AML-193 (cell line): Measurements from ENCODE around the gene MED27.

ENCODE experiments used
- DNase-seq, 2 experiments: peaks; one replicate each; lab custom pipeline; 2025; lab: John Stamatoyannopoulos, UW

Gene MED27

DNA sequence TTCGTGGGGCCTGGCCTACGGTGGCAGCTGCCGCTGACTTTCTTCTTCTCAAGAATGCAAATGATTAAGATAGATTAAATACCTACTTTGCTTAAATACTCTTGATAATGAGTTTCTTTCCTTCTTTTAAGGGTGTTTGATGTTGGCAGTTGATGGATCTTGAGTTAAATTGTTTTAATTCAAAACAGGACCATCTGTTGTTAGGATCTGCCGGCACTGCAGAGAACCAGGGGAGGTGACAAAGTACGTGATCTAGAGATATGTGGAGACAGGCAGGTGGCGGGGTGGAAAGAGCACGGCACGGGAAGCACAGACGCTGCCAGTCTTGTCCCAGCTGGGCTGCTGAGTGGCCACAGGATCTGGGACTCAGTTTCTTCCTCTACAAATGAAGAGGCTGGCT is 37.9 kb downstream of the MED27 start:
- DNase-seq, result no peak

DNA sequence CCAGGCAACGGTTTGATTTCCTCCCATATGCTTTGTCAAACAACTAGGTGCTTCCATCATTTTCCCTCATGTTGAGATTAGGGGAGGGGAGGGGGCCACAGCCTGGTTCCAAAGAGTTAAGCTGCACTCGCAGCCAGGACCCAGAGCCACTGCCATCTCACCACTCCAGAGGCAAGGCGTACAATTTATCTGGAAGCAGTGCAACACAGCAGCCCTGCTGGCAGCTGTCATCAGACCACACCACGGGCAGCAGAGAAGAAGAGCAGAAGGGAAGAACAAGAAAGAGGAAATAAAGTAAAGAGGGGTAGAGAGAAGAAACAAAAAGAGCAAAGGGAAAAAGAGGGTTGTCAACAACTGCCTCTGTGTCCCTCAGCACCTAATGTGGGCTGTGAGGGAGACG is 38.9 kb downstream of the MED27 start:
- no peak for DNase-seq

DNA sequence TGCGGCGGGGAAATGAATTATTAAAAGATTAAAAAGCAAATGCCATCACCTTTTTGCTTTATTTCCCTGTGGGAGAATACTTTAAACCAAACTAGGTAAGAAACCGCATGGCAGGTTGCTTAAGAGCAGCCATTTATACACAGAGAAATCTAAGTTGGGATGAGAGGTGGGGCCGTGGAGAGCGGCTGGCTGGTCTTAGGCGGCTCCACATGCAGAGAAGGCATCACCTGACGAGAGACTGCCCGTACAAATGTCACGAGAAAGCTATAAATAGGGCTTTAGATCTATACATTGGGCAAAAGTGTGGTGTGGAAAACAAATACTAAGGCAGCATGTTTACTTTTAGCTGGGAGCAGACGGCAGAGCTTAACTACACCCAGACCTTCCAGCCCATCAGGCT is 39.4 kb downstream of the MED27 start:
- DNase-seq, result no peak

DNA sequence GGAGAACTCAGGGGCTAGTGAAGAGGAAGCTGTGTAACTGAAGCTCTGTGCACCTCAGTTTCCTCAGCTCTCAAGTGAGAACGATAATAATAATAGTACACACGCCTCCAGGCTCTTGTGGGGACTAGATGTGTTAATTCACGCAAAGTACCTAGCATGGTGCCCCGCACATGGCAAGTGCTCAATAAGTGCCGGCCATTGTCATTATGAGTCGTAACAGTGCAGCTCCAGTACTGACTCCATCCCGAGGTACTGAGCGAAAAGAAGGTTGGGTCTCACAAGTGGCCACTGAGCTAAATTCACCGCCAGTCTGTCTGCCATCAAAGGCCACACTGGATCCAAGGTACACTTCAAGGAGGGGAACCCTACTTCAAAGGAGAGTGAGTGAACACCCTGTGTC is 40.4 kb downstream of the MED27 start:
- DNase-seq, result no peak

DNA sequence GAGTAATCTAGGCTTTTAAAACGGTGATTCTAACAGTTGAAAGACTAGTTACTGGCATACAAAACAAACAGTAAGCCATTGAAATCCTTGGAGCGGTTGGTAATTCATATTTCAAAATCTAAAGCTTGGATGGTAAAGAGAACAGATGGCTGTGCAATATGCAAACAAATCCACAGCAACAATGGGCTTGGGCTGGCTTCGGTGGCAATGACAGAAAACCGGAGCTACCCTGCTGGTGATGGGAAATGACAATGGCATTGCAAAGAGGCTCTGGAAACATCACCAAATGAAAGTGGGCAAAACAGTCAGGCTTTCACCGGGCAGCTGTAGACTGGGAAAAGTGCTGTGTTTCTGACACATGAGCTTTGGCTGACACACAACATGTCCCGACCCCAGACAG is 42.2 kb downstream of the MED27 start:
- DNase-seq, result no peak

DNA sequence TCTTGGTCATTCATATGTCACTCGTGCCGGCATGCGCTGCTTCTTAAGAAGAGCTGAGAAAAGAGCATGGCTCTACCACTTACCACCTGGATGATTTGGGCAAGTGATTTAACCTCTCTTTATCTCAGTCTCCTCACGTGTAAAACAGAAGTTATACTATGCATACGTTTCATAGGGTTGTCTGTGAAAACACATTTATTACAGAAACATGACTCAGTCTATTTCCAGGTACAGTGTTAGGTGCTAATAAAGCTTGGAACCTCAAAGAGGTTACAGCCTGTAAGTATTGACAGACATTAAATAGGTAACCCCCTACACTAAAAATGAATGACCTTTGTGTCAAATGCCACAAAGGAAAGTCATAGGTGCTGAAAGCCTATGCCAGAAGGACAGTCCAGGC is 43.1 kb downstream of the MED27 start:
- no peak for DNase-seq

DNA sequence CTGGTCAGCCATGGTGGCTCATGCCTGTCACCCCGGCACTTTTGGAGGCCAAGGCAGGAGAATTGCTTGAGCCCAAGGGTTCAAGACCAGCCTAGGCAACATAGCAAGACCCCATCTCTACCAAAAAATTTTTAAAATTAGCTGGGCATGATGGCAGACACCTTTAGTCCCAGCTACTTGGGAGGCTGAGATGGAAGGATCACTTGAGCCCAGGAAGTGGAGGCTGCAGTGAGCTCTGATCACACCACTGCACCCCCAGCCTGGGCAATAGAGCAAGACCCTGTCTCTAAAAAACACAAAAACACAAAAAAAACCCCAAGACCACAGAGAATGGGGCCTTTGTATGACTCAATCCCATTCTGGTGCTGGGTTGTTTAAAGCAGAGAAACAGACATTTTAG is 44.0 kb downstream of the MED27 start:
- no peak for DNase-seq

DNA sequence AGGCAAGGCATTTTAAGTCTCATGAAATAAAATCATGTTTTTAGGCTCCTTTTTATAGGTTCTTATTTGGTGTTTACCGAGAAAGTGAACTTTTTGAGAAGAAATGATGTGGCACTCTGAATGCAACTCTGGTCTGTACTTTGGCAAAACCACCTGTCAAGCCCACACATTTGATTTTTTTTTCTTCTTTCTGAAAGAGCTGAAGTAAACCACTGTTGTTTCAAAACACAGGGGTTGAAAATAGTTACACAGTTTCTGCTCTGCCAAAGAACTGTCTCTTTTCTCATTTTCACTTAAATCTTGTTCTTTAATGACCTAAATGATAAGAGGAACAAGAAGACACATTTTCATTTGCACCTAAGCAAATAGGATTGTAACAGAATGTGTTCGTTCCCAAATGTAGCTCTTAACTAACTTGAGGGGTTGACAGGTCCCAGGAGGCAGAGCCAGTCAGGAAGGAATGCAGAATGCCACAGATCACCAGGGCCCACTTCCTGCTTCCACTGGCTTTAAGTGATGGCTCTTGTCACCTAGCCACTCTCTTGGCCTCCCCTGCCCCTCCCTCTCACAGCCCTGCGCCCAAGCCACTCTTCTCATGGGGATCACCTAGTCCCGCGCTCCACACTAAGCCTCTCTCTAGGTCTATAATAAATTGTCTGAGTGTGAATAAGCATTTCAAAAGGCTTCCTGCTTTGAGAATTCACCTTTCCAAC is 47.3 kb downstream of the MED27 start:
- DNase-seq, result no peak

DNA sequence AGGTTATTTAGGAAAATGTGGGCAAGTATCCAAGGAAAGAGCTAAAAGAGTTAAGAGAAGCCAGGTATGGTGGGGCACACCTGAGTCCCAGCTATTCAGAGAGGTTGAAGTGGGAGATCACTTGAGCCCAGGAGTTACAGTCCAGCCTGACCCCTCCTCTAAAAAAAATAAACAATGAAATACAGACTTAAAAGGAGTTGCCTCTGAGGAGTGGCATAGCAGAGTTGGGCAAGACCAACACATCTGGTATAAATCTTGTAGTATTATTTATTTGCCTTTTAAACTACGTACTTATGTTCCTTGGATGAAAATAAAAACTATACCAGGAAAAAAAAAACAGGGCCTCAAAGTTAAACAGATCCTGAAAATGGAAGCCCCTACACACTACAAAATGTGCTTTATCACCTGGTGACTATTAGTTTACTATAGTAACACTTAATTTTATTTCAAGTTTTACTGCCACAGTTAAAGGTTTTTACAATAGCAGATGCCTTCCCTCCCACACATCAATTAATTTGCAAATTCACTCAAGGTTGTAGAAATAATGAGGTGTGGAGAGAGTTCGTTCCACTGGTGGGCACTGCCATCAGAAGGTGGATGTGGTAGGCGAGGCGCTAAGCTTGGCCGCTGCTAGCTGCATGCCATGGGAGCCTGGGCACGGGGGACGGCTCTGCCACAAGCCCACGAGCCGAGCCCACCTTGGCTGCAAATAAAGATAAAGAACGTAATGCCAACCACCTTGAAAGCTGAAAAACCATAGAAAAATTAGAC is 48.0 kb downstream of the MED27 start:
- DNase-seq, result no peak

DNA sequence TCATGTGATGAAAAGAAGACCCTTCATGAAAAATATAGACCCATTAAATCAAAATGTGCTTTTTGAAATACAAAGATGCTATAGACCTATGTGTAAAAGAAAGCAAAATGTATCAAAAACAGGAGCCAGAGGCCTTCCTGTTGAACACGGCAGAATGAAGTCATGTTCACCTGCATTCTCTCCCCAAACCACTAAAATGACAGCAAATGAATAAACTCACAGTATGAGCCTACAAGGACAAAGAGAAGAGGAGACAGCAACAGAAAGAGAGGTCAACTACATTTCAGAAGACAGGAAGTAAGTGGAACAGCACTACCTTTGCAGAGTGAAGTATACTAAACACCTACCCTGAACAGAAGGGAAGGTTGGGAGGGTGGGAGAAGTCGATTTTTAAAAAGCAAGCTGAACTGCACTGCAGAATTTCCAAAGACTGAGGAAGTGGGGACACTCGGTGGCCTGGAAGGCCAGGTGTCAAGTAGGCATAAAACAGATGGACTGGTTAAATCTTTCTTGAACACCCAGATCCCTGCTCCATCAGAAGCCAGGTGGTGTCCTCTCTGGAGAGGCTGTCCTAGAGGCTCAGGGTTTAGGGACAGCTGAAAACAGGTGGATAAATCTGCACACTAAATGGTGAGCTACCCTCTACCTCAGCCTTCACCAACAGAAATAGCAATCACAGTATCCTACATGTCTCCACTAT is 48.9 kb downstream of the MED27 start:
- DNase-seq, result no peak

DNA sequence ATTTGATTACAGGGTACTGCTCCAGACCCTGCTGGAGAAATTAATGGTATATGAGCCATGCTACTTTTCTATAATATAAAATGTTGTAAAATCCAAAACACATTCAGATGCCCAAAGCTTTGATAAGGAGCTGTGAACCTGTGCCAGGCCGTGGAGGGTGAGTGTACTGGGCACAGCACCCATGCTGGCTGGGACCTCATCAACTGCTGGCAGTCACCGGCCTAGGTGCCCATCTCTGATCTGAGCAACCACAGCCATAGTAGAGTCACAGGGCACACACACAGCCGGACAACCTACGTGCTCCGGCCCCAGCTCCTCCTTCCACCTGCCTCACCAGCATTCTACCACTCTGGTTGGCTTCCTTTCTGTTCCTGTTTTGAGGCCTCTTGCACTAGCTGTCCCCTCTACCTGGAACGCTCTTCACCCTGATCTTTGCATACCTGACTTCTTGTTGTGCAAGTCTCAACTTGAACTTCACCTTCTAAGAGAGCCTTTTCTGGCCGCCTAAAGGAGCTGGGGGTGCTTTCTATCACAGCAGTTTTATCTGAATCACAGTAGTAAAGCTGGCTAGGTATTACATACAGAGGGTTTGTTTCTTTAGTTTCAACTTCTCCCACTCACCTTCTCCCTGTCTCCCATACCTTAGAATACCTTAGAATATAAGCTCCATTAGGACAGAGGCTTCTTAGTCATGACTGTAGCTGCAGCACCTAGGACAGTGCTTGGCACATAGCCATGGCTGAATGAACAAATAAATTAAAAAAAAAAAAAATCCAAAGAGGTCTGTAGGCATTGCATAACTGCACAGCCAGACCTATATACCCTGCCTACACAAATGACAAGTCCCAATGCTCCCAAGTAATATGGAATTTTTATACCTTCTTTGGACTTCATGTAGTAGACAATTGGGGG is 51.7 kb downstream of the MED27 start:
- DNase-seq, result no peak

DNA sequence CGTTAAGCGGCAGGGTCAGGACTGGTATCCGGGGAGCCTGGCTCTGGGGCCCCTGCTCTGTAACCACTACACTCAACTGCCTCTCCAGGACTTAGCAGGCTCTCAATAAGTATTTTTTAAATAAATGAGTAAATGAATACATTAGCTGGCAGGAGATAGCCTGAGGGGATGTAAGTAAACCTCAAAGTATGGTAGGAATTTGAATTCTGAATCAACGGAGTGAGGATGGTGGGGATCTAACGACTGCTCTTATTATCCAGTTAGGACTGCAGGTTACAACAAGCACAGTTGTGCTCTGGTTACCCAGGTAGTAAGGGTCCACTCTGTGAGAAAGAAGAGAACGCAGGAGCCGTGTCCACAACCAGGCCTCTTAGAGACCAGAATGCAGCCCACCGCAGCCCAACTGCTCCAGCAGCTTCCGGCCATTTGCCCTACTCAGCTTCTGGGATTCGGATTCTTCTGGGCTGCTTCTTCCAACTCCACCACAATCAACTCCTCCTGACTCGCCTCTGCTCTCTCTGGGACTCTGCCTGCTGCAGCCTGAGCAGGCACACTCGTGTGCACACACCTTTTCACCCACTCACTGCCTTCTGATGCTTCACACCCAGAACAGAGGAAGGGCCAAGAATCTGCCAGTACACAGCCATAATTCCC is 52.6 kb downstream of the MED27 start:
- DNase-seq, result no peak

DNA sequence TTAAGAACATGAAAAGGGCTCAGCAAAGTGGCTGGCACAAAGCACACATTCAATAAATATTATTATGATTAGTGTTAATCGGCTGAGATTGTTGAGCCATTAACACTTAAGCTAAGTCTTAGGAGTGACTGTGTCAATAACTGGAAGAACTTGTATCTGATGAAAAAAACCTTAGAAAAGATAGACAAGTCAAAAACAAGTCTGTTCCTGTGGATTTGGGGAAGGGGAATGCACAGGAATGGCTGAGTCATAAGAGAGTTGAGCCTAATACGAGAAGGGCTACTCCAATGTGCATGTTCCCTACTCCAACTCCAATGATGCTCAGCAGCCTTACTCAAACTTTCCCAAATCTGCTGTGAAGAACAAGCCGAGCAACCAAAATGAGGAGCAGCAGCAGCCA is 53.9 kb downstream of the MED27 start:
- no peak for DNase-seq

DNA sequence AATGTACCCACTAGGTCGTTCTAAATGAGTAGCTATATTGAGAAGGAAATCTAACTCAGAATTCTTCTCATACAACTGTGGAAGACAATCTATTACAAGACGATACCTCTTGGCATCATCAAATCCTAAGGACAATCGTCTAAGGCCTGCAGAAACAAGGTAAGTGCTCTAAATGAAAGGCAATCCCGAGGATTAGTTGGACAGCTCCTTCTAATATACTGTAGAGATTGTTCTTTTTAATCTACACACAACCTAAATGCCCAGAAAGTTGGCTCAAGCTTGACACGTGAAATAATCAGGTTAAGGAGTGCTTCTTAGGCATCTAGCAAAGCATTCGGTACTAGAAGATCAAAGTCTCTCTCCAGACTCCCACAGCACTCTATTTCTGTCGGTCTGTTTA is 55.1 kb downstream of the MED27 start:
- no peak for DNase-seq

DNA sequence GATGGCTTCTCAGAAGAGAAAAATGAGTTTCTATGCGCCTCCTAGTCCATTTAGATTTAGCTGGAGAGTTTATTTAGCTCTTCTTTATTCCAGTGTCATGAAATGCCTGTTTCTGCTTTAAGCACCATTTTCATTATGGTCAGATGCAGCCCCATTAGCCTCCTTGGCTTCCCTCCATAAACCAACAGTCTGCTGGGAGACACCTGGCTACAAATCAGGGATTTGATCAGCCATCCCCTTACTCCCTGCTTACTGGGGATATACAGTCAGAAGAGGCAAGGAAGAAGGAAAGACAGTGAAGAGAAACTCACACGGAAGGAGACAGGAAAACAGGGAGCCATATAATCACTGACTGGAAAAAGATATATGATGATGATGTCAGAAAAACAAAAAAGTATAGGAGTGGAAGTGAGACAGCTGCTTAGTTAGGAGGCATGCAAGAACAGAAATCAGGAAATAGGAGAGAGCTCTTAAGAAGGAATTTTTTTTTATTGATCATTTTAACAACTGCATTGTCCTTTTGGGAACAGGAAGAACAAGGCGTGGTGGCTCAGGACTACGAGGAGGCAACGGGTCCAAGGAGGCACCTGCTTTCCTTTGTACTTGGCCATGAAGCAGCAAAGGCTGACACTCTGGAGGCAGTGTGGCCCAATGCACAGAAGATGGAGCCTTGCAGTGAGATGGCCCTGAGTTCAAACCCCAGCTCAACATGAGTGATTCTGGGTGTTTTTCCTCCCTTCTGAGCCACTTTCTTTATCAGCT is 56.1 kb downstream of the MED27 start:
- no peak for DNase-seq

DNA sequence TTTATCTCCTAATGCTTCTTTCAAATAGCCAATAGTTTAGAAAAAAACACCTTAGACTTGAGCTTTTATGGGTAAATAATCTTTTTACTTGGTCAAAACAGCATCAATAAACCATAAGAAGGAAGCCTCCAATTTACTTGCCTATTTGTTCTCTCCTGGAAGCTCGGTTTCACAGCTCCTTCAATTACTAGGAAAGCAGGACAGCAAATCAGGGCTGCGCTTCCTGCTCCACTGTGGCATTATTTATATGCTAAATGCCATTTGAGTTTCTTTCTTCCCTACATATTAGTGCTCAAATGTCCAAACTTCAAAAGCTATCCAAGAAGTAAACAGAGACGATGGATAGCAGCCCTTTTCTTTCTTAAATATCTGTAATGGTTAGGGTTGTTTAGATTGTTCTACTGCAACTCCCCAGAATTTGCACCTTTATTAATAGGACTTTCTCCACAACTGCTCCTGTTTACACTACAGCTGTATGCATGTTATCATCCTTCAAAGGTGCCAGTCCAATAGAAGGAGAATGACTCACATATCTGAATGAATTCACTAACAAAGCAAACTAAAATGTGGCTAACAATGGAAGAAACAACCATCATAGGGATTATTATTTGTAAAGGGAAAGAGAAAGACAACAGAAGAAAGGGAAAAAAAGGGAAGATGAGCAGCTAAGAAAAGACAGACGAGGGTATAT is 58.7 kb downstream of the MED27 start:
- DNase-seq, result no peak

DNA sequence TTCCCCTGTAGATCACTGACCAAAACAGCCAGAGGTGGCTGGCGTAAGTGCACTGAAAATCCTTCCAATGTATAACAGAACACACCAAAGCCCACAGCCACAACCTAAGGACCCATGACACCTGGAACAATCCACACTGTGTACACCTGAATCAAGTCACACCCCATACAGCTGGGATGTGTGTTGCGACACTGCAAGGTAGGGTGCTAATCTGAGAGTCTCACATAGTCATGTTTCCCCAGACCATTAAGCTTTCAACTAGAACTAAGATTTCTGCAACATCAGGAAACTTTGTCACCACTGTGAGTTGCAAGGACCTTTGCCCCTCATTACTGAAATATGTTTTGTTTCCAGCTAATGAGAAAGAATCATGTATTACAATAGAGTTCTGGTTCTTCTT is 59.4 kb downstream of the MED27 start:
- DNase-seq, result no peak

DNA sequence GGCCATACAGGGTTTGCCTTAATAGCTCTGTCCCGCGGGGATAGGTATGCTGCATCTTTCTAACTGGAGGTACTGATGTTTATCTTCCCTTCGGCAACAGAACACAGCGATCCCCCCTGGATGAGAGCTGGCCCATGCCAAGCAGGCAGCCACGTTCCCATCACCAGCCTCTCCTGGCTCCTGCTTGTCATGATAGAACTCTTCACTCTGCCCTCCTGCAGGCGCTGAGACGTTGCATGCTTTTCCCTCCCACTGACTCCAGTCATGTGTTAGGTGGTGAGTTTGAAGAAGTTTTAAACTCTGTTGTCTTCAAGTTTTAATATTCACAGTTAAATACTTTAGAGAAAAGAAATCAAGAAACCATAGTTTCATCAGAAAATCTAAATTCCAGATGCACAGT is 60.0 kb downstream of the MED27 start:
- DNase-seq, result no peak

DNA sequence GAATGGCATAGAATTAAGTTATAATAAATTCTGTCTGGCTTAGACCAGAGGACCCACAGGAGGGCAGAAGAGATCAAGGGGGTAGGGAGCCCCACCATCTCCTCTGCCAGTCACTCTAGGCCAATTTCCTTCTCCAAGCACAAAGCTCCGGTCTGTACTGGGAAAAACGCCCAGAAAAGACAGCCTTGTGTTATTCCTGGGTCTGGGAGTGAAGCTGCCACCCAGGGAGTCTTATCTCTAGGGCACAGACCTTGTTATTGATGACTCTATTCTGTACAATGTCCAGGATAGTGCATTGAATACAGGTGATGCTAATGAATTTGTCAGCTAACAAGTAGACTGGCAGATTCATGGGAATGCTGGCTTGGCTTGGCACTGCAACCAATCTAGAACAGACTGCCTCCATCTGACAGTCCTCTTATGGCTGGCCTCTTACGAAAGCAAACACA is 60.7 kb downstream of the MED27 start:
- DNase-seq, result no peak

DNA sequence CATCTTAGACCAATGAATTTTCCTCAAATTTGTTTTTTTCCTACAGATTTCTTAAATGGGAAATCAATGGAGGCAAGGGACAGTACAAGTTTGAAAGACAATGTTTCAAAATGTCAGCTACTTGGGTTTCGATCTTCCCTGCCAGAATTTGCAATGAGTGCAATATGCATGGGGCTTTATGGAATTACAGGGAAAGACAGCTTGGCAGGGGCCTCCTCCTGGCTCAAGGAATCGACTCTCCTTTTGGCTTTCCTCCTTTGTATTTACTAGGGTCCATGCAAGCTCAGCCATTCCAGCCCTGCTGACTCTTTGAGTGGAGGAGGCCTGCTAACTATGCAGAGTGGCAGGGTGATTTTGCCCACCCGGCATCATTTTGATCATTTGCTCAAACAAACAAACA is 63.2 kb downstream of the MED27 start:
- DNase-seq, result no peak
